ENCODE data around the gene MAF.

- no peak for TF ChIP-seq CSDC2 (CRISPR knock-in tag; IDR thresholded peaks at IDR 0.05)
- TF ChIP-seq ARNTL (CRISPR knock-in tag; IDR thresholded peaks at IDR 0.05; ENCODE audit: borderline replicate concordance, low read depth): no peak
- TF ChIP-seq SNAI2 (CRISPR knock-in tag; IDR thresholded peaks at IDR 0.05): no peak
- no peak for TF ChIP-seq TOX (CRISPR knock-in tag; IDR thresholded peaks at IDR 0.05; ENCODE audit: borderline replicate concordance)
- TF ChIP-seq ISL1 (CRISPR knock-in tag; IDR thresholded peaks at IDR 0.05): no peak
- no peak for TF ChIP-seq CREB5 (CRISPR knock-in tag; IDR thresholded peaks at IDR 0.05; ENCODE audit: low read depth)
- TF ChIP-seq PATZ1 (CRISPR knock-in tag; IDR thresholded peaks at IDR 0.05; ENCODE audit: borderline replicate concordance): no peak
- no peak for TF ChIP-seq ESRRG (CRISPR knock-in tag; IDR thresholded peaks at IDR 0.05)
- no peak for TF ChIP-seq PPARA (CRISPR knock-in tag; IDR thresholded peaks at IDR 0.05; ENCODE audit: borderline replicate concordance)
These were observed 45.2 kb upstream of the MAF start for GRCh38 chr16:79645701-79646100.
